Lung (tissue), 12 donors: ENCODE data around the gene ACRBP. TPM values are rescaled to one million over a fixed set of nuclear protein-coding genes. Genes with fewer than 3 reads are reported as not detected.

Experiments
- ATAC-seq: fragments of 200-7000 bp; cut with Tn5 transposase; one replicate; pipeline ENCODE4 v1.9.1; 2020; ENCODE audit warnings: moderate number of reproducible peaks; ENCODE audit not compliant: insufficient read depth, low FRiP score
- DNase-seq, 3 donors: peaks; one replicate each; pipeline ENCODE4 v3.0.0-alpha.2; 2013 to 2017
- H3K27ac ChIP-seq, 2 donors: one replicate each; pipeline ENCODE4 v1.5.1; 2013; ENCODE audit warnings: mild to moderate bottlenecking in 2 of 2, moderate library complexity in 2 of 2, control low read depth in 1 of 2, inconsistent platforms in 1 of 2, low read depth in 1 of 2, low read length in 1 of 2
- H3K27me3 ChIP-seq, 3 donors: one replicate each; pipeline ENCODE4 v1.5.1; 2013; ENCODE audit warnings: low read length in 2 of 3; ENCODE audit not compliant: control insufficient read depth in 3 of 3, insufficient read depth in 3 of 3
- H3K36me3 ChIP-seq, 4 donors: one replicate each; pipeline ENCODE4 v1.5.1; 2013; ENCODE audit warnings: low read length in 4 of 4, mild to moderate bottlenecking in 1 of 4, moderate library complexity in 1 of 4; ENCODE audit not compliant: control insufficient read depth in 4 of 4, insufficient read depth in 4 of 4
- H3K4me1 ChIP-seq, 5 donors: one replicate each; pipeline ENCODE4 v1.5.1; 2013; ENCODE audit warnings: low read length in 5 of 5, mild to moderate bottlenecking in 2 of 5, moderate library complexity in 1 of 5; ENCODE audit not compliant: control insufficient read depth in 5 of 5, insufficient read depth in 5 of 5
- H3K4me3 ChIP-seq: one replicate; pipeline ENCODE4 v1.5.1; 2013; ENCODE audit warnings: mild to moderate bottlenecking, control low read depth, moderate library complexity
- H3K9ac ChIP-seq, 2 donors: one replicate each; pipeline ENCODE4 v1.5.1; 2013; ENCODE audit warnings: low read length in 2 of 2, control low read depth in 1 of 2; ENCODE audit not compliant: insufficient read depth in 1 of 2
- H3K9me3 ChIP-seq, 4 donors: one replicate each; pipeline ENCODE4 v1.5.1; 2013; ENCODE audit warnings: low read length in 3 of 4, mild to moderate bottlenecking in 1 of 4, moderate library complexity in 1 of 4; ENCODE audit not compliant: control insufficient read depth in 4 of 4, insufficient read depth in 3 of 4
- WGBS, 2 donors: extraction: QIAGEN DNeasy Blood & Tissue Kit; methylation state at CpG; one replicate each; pipeline ENCODE4 v1.1.7; 2013; 5-methylcytosine and 5-hydroxymethylcytosine counted together
- polyA plus RNA-seq, 2 donors: library from polyadenylated mRNA; stranded (reverse); fragments of 200-250 nt; gene quantifications; one replicate each; pipeline ENCODE4 v1.2.1, GENCODE V29; 2013
- total RNA-seq, 2 donors: library from RNA; depleted of rRNA in 1 of 2; stranded (reverse); fragments of >200 nt in 1 of 2; gene quantifications; one replicate each; pipeline ENCODE4 v1.2.1, GENCODE V29; 2014 to 2021
- TF ChIP-seq, protein P1 (sequence below): IDR thresholded peaks from 2 replicates; pipeline ENCODE4 v1.5.1; 2012; ENCODE audit warnings: mild to moderate bottlenecking; ENCODE audit errors: control extremely low read depth, extremely low read depth
- donor health status: control.
- donor health status: control.
- donor health status: Bipolar disorder and iron deficiency.
- donor health status: healthy.
- donor health status: DM: yes; HTN: yes; CAD: no.

Gene ACRBP
- total and polyA plus RNA-seq, 4 donors: 0.93 to 8.7 (median 3.8) TPM

DNA sequence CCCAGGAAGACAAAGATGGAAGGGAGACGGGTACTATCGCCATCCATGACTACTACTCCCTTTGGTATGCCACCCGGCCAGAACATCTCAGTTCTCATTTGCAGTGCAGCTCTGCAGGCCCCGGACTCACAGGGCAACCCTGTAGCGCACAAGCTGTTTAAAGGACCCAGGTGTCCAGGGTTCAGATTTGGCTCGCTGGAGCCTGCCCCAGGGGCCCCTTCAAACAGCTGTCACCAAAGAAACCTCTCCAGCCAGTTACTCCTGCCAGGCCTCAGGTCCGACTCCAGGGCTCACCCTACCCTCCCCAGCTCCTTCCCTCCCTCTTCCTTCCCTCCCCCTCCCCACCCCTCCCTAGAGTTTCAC is 34.6 kb downstream of the ACRBP start:
- Histone ChIP-seq H3K9me3 (peaks cover 0 to 3% (median 0%) of the 10 kb centered on the region in 4 donors), H3K9ac (no peak overlapping the region), H3K4me3 (no peak overlapping the region), H3K4me1 (peaks cover 7 to 35% (median 17%) of the 10 kb centered on the region in 5 donors), H3K27ac (peak overlapping the region; percentile 80 to 86), H3K36me3 (no peaks in the 10 kb centered on the region), H3K27me3 (no peaks in the 10 kb centered on the region)
- DNase-seq (no peak), ATAC-seq (no peak)
- TF ChIP-seq, protein P1, sequence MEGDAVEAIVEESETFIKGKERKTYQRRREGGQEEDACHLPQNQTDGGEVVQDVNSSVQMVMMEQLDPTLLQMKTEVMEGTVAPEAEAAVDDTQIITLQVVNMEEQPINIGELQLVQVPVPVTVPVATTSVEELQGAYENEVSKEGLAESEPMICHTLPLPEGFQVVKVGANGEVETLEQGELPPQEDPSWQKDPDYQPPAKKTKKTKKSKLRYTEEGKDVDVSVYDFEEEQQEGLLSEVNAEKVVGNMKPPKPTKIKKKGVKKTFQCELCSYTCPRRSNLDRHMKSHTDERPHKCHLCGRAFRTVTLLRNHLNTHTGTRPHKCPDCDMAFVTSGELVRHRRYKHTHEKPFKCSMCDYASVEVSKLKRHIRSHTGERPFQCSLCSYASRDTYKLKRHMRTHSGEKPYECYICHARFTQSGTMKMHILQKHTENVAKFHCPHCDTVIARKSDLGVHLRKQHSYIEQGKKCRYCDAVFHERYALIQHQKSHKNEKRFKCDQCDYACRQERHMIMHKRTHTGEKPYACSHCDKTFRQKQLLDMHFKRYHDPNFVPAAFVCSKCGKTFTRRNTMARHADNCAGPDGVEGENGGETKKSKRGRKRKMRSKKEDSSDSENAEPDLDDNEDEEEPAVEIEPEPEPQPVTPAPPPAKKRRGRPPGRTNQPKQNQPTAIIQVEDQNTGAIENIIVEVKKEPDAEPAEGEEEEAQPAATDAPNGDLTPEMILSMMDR: no peak
- 33 to 41% methylated on average over 7 of the region's 7 CpGs for WGBS, 2 donors

DNA sequence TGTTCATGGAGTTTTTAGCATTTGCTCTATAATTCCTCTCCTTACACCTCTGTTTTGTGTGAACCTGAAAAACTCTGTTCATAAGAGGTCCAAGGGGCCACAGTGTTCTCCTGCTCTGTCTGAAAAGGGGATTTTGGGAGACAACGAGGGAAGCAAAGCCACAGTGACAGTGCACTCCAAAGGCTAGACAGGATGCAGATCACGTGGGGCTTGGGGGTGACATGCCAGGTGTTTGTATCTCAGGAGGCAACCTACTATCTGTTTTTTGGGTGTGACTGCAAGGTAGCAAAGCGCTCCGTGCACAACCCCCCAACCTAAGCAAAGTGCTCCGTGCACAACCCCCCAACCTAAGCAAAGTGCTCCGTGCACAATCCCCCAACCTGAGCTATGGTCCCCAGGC is 35.0 kb downstream of the ACRBP start:
- Histone ChIP-seq H3K4me1 (peaks cover 7 to 36% (median 17%) of the 10 kb centered on the region in 5 donors), H3K27me3 (no peaks in the 10 kb centered on the region), H3K9me3 (peaks cover 0 to 3% (median 0%) of the 10 kb centered on the region in 4 donors), H3K9ac (no peak overlapping the region), H3K4me3 (no peak overlapping the region), H3K36me3 (no peaks in the 10 kb centered on the region), H3K27ac (peak overlapping the region in 1 of 2 donors; percentile 86)
- WGBS, 2 donors: 65 to 66% methylated on average over 6 of the region's 6 CpGs
- DNase-seq (no peak), ATAC-seq (no peak)
- TF ChIP-seq, protein P1: no peak

DNA sequence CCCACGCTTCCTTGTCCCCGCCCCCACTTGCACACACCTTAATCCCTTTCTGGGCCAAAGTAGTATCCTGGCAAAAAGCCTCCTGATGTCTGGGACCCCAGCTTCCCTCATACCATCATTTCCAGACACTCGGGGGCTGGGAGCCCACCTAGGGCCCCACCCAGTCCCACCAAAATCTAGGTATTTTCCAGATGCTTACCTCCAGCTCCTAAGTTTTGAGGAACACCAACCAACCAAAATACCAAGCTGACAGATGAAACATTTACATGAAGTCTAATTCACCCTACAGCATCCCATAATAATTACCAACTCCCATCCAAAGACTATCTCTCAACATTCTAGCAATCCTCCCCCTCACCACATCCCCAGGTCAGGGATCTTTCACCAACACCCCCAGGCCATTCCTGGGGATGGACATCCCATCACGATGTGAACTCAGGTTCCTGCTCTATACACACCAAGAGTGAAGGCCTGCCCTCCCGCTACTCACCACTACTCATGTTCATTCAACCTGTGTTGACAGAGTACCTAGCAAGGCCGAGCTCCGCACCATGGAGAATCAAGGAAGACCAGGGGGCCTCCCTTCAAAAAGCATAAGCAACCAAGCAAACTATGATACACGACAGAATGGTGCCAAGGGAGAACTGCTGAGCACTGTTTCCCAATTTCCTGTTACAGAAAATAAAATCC is 38.5 kb downstream of the ACRBP start:
- DNase-seq (peak in 2 of 3 donors; percentile 53 to 54), ATAC-seq (no peak)
- H3K36me3 ChIP-seq: peaks cover 0 to 16% (median 3%) of the 10 kb centered on the region in 4 donors
- peaks cover 0 to 3% (median 0%) of the 10 kb centered on the region in 4 donors for H3K9me3 ChIP-seq
- H3K9ac ChIP-seq: no peak overlapping the region
- 50 to 53% methylated on average over 8 of the region's 8 CpGs for WGBS, 2 donors
- peaks cover 18 to 51% (median 22%) of the 10 kb centered on the region in 5 donors for H3K4me1 ChIP-seq
- peak overlapping the region; percentile 62 to 95 for H3K27ac ChIP-seq
- TF ChIP-seq, protein P1: no peak
- no peaks in the 10 kb centered on the region for H3K27me3 ChIP-seq
- H3K4me3 ChIP-seq: no peak overlapping the region
